GM12878 (cell line): Measurements from ENCODE around the gene FSD1L. TPM values are rescaled to one million over a fixed set of nuclear protein-coding genes. Genes with fewer than 3 reads are reported as not detected.

Source experiments
- ATAC-seq: fragments of 200-7000 bp; cut with Tn5 transposase; 3 replicates; pipeline ENCODE4 v1.9.1; 2020; ENCODE audit warnings: mild to moderate bottlenecking, moderate library complexity
- BruUV-seq: library from RNA; stranded (reverse); fragments of 400-500 nt; replicated peaks from 2 replicates; lab custom pipeline; 2021; lab: Mats Ljungman, UMichigan
- CTCF ChIA-PET: fragments of 300-600 bp; sonication (Branson Sonifier 250); formaldehyde crosslinking; extraction: SDS; loops from one replicate; lab custom pipeline; 2021; ENCODE audit warnings: inconsistent platforms; lab: Yijun Ruan, JAX
- POLR2A ChIA-PET: fragments of 350-600 bp; formaldehyde crosslinking; extraction: SDS; loops from one replicate; lab custom pipeline; 2021; ENCODE audit warnings: inconsistent platforms; lab: Charles Lee
- RAD21 ChIA-PET: fragments of 300-600 bp; sonication (Branson Sonifier 250); formaldehyde crosslinking; loops from one replicate; lab custom pipeline; 2023; ENCODE audit warnings: antibody characterized with exemption; ENCODE audit not compliant: unreplicated experiment; lab: Charles Lee
- SMC1A ChIA-PET: fragments of 300-600 bp; sonication (Branson Sonifier 250); formaldehyde crosslinking; loops from one replicate; lab custom pipeline; 2023; ENCODE audit not compliant: unreplicated experiment, uncharacterized antibody; lab: Charles Lee
- DNase-seq: peaks from one replicate; pipeline ENCODE4 v3.0.0-alpha.2; 2011; ENCODE audit warnings: low read depth, low spot score
- FAIRE-seq: peaks from 3 replicates; lab custom pipeline; 2011; peaks lifted over from hg19 to GRCh38; lab: Jason Lieb, UNC
- H2AFZ ChIP-seq: 2 replicates; pipeline ENCODE4 v1.6.0; 2011; ENCODE audit warnings: low read depth, low read length, control low read depth; ENCODE audit not compliant: control insufficient read depth
- H3K27ac ChIP-seq: 2 replicates; pipeline ENCODE4 v1.5.1; 2011; ENCODE audit warnings: control low read depth; ENCODE audit not compliant: control insufficient read depth, insufficient read depth
- H3K27me3 ChIP-seq, 2 experiments: replicated peaks in 1 of 2; 2 replicates each; pipeline versions ENCODE4 v1.6.0 to v1.6.1; 2011; ENCODE audit warnings: low read length in 1 of 2; ENCODE audit not compliant: control insufficient read depth in 2 of 2, insufficient read depth in 2 of 2
- H3K36me3 ChIP-seq, 2 experiments: 2 replicates each; pipeline ENCODE4 v1.5.1; 2011; ENCODE audit warnings: low read length in 1 of 2; ENCODE audit not compliant: control insufficient read depth in 2 of 2, insufficient read depth in 2 of 2
- H3K4me1 ChIP-seq: 2 replicates; pipeline ENCODE4 v1.6.1; 2011; ENCODE audit warnings: mild to moderate bottlenecking, low read length, moderate library complexity, mixed read lengths; ENCODE audit not compliant: control insufficient read depth, insufficient read depth
- H3K4me2 ChIP-seq: 2 replicates; pipeline ENCODE4 v1.6.0; 2011; ENCODE audit warnings: control low read depth; ENCODE audit not compliant: control insufficient read depth, insufficient read depth
- H3K4me3 ChIP-seq: fragments of 200-600 bp; sonication (generic); 2 replicates; pipeline ENCODE4 v1.5.1; 2016
- H3K79me2 ChIP-seq: 2 replicates; pipeline ENCODE4 v1.6.0; 2011; ENCODE audit warnings: low read length; ENCODE audit not compliant: control insufficient read depth, insufficient read depth
- H3K9ac ChIP-seq: 2 replicates; pipeline ENCODE4 v1.8.0; 2011; ENCODE audit warnings: low read length, control low read depth, mixed read lengths; ENCODE audit not compliant: control insufficient read depth, insufficient read depth
- H3K9me3 ChIP-seq: replicated peaks from 3 replicates; pipeline ENCODE4 v1.5.1; 2011; ENCODE audit warnings: mild to moderate bottlenecking, low read length; ENCODE audit not compliant: control insufficient read depth, insufficient read depth
- H4K20me1 ChIP-seq: 2 replicates; pipeline ENCODE4 v1.6.0; 2011; ENCODE audit not compliant: control insufficient read depth, insufficient read depth
- CBFB ChIP-seq: IDR thresholded peaks from 2 replicates; pipeline ENCODE4 v1.6.1; 2016; ENCODE audit warnings: antibody characterized with exemption, low read depth
- CHD1 ChIP-seq: IDR thresholded peaks from 2 replicates; pipeline ENCODE4 v1.6.1; 2012; ENCODE audit warnings: low read depth, low read length, improper control_type of control experiment
- EZH2 ChIP-seq: IDR thresholded peaks from 2 replicates; pipeline ENCODE4 v1.6.1; 2012; ENCODE audit warnings: low read depth, mild to moderate bottlenecking, control low read depth, inconsistent platforms, low read length, borderline replicate concordance; ENCODE audit not compliant: control insufficient read depth
- HCFC1 ChIP-seq: fragments of 150-350 bp; IDR thresholded peaks from 2 replicates; pipeline ENCODE4 v1.6.1; 2014; ENCODE audit warnings: low read length
- MTA3 ChIP-seq: IDR thresholded peaks from 2 replicates; pipeline ENCODE4 v1.6.1; 2012; ENCODE audit warnings: low read length, inconsistent platforms, borderline replicate concordance
- NR2C2 ChIP-seq: IDR thresholded peaks from 2 replicates; pipeline ENCODE4 v1.6.1; 2011; ENCODE audit warnings: borderline replicate concordance, low read depth; ENCODE audit not compliant: control insufficient read depth, insufficient read length
- RB1 ChIP-seq: fragments of 450-650 bp; formaldehyde crosslinking; IDR thresholded peaks from 2 replicates; pipeline ENCODE4 v1.6.1; 2017; ENCODE audit warnings: mild to moderate bottlenecking, borderline replicate concordance
- ZNF217 ChIP-seq: fragments of 450-650 bp; IDR thresholded peaks from 2 replicates; pipeline ENCODE4 v1.6.1; 2017; ENCODE audit warnings: antibody characterized with exemption, mild to moderate bottlenecking
- ZNF592 ChIP-seq: fragments of 450-650 bp; IDR thresholded peaks from 2 replicates; pipeline ENCODE4 v1.6.1; 2017; ENCODE audit warnings: mild to moderate bottlenecking, moderate library complexity
- WGBS: methylation state at CpG from one replicate; pipeline ENCODE4 v1.1.6; 2016; ENCODE audit warnings: low lambda C conversion rate; ENCODE audit not compliant: insufficient replicate concordance, insufficient coverage; ENCODE audit errors: missing lambda C conversion rate; 5-methylcytosine and 5-hydroxymethylcytosine counted together
- in situ Hi-C: fragments of 300-500 bp; cut with MboI; formaldehyde crosslinking; loops from 9 replicates; pipeline ENCODE4 v1.14.3; 2018; ENCODE audit warnings: mixed read lengths
- intact Hi-C: fragments of 100-400 bp; cut with micrococcal nuclease; formaldehyde crosslinking; loops from one replicate; pipeline ENCODE4 v1.14.2; 2022; ENCODE audit not compliant: unreplicated experiment
- polyA plus RNA-seq, 11 experiments: library from polyadenylated mRNA; depleted of rRNA in 4 of 11; unstranded in 6 of 11; stranded (reverse) in 5 of 11; fragments of >200 nt; fragmentation: Nextera tagmentation in 4 of 11; fragmentation: Illumina TruSeq in 1 of 11; extraction: Ambion mirVana in 4 of 11; extraction: Trizol in 1 of 11; gene quantifications; 1 replicate in 1 of 11; 2 replicates in 10 of 11; pipeline versions ENCODE4 v1.2.1 to v1.2.3, GENCODE V29; 2011 to 2016; ENCODE audit warnings: inconsistent platforms in 2 of 11, missing spikeins in 2 of 11, low read depth in 1 of 11
- total RNA-seq, 4 experiments: library from RNA; depleted of rRNA in 3 of 4; stranded (reverse); fragments of >200 nt in 3 of 4; fragmentation: Illumina TruSeq in 1 of 4; extraction: Trizol in 1 of 4; gene quantifications; 2 replicates each; pipeline versions ENCODE4 v1.2.1 to v1.2.3, GENCODE V29; 2013 to 2021

FSD1L gene
- total and polyA plus RNA-seq, 10 of the 15 experiments (the other 5 are each of a cell fraction or from before 2014, with no cell fraction given): 11.9 to 52.4 (median 17.0) TPM

- no TSS peak for BruUV-seq
- Histone ChIP-seq H3K9me3 (no peaks in the 10 kb centered on the region), H3K27ac (no peak overlapping the region), H3K27me3 (no peaks in the 10 kb centered on the region), H3K9ac (no peak overlapping the region), H3K4me3 (no peak overlapping the region), H3K4me1 (no peaks in the 10 kb centered on the region), H3K36me3 (peaks cover 0 to 7% of the 10 kb centered on the region in 2 experiments), H3K79me2 (no peaks in the 10 kb centered on the region), H3K4me2 (no peak overlapping the region)
- intact Hi-C loops: no loop called here
- no peak for FAIRE-seq
- no peak for DNase-seq
- RAD21 ChIA-PET: interaction anchor here (1.6 kb wide), 1 partner anchor 19 kb away, joined by 3 read pairs; no protein-coding TSS in a partner anchor
- POLR2A ChIA-PET: no interaction called here
- WGBS: 96% methylated on average over 1 of the region's 1 CpG
- in situ Hi-C loops: no loop called here
- ATAC-seq: no peak
- CTCF ChIA-PET: no interaction called here
- TF ChIP-seq RB1 (no peak), ZNF217 (no peak), EZH2 (no peak), HCFC1 (no peak)
- TF ChIP-seq, all 136 proteins: peak for 0
- Histone ChIP-seq H2AFZ (no peak overlapping the region), H4K20me1 (no peaks in the 10 kb centered on the region)
- SMC1A ChIA-PET: no interaction called here
Observed at GRCh38 chr9:105468875-105469274, 21.0 kb downstream of the FSD1L start.

GRCh38 chr9:105473221-105473620, 25.4 kb downstream of the FSD1L start:
- no TSS peak for BruUV-seq
- 94% methylated on average over 2 of the region's 2 CpGs for WGBS
- TF ChIP-seq CBFB (no peak), NR2C2 (no peak), MTA3 (no peak), CHD1 (no peak), ZNF592 (no peak)

More at GRCh38 chr9:105473221-105473620, 25.4 kb downstream of the FSD1L start:
- no peak for DNase-seq
- Histone ChIP-seq H4K20me1 (no peaks in the 10 kb centered on the region), H3K9ac (no peak overlapping the region), H2AFZ (no peak overlapping the region), H3K9me3 (no peaks in the 10 kb centered on the region), H3K4me1 (peaks cover 8% of the 10 kb centered on the region; the same call in 1 of the 2 replicates), H3K79me2 (no peaks in the 10 kb centered on the region), H3K4me3 (no peak overlapping the region), H3K36me3 (peaks cover 0 to 4% of the 10 kb centered on the region in 2 experiments), H3K4me2 (no peak overlapping the region), H3K27me3 (no peaks in the 10 kb centered on the region), H3K27ac (no peak overlapping the region)
- FAIRE-seq: no peak
- CTCF ChIA-PET: interaction anchor here (0.6 to 3.5 kb wide), 7 partner anchors 9 to 290 kb away, joined by 3 to 17 read pairs (median 3); no protein-coding TSS in a partner anchor
- ATAC-seq: no peak
- POLR2A ChIA-PET: interaction anchor here (1.0 kb wide), 1 partner anchor 10 kb away, joined by 3 read pairs; no protein-coding TSS in a partner anchor
- in situ Hi-C loops: no loop called here
- SMC1A ChIA-PET: interaction anchor here (0.7 to 3.0 kb wide), 5 partner anchors 20 to 69 kb away, joined by 3 to 13 read pairs (median 5); no protein-coding TSS in a partner anchor
- intact Hi-C loops: no loop called here
- RAD21 ChIA-PET: interaction anchor here (1.4 to 1.9 kb wide), 2 partner anchors 9 to 23 kb away, joined by 3 to 10 read pairs; no protein-coding TSS in a partner anchor
